PC-9 (cell line): ENCODE data around the gene ERCC2. TPM values are rescaled to one million over a fixed set of nuclear protein-coding genes. Genes with fewer than 3 reads are reported as not detected.

Source experiments
- BruUV-seq: library from RNA; stranded (reverse); fragments of 400-500 nt; replicated peaks from 2 replicates; lab custom pipeline; 2021; lab: Mats Ljungman, UMichigan
- CTCF ChIA-PET: fragments of 300-600 bp; sonication (Branson Sonifier 250); formaldehyde crosslinking; loops from one replicate; lab custom pipeline; 2022; ENCODE audit warnings: antibody characterized with exemption; lab: Charles Lee
- POLR2A ChIA-PET: fragments of 300-600 bp; sonication (Branson Sonifier 250); formaldehyde crosslinking; loops from one replicate; lab custom pipeline; 2022; ENCODE audit warnings: antibody characterized with exemption; ENCODE audit not compliant: unreplicated experiment; lab: Charles Lee
- DNase-seq, 2 experiments: peaks; one replicate each; pipeline versions ENCODE4 v3.0.0 to v3.0.0-alpha.2; 2015 to 2022; ENCODE audit warnings: mixed read lengths in 1 of 2
- H2AFZ ChIP-seq: fragments of 200-600 bp; sonication (generic); 2 replicates; pipeline ENCODE4 v1.8.1; 2017; ENCODE audit warnings: antibody characterized with exemption
- H3F3A ChIP-seq: fragments of 200-600 bp; sonication (generic); 2 replicates; pipeline ENCODE4 v1.8.1; 2017; ENCODE audit warnings: antibody characterized with exemption, mild to moderate bottlenecking, low read depth; ENCODE audit not compliant: insufficient read depth
- H3K27ac ChIP-seq: fragments of 200-600 bp; sonication (generic); 2 replicates; pipeline ENCODE4 v1.6.1; 2016; ENCODE audit warnings: mixed run types
- H3K27me3 ChIP-seq: fragments of 200-600 bp; sonication (generic); 2 replicates; pipeline ENCODE4 v1.6.1; 2016; ENCODE audit warnings: low read depth, mixed run types; ENCODE audit not compliant: insufficient read depth
- H3K36me3 ChIP-seq: fragments of 200-600 bp; sonication (generic); 2 replicates; pipeline ENCODE4 v1.6.1; 2016; ENCODE audit warnings: low read depth, mixed run types
- H3K4me1 ChIP-seq: fragments of 200-600 bp; sonication (generic); replicated peaks from 2 replicates; pipeline ENCODE4 v1.6.1; 2016; ENCODE audit warnings: mixed run types; ENCODE audit not compliant: insufficient read depth
- H3K4me2 ChIP-seq: fragments of 200-600 bp; sonication (generic); 2 replicates; pipeline ENCODE4 v1.6.1; 2017; ENCODE audit warnings: mixed run types
- H3K4me3 ChIP-seq: fragments of 200-600 bp; sonication (generic); 2 replicates; pipeline ENCODE4 v1.6.1; 2016; ENCODE audit warnings: mixed run types
- H3K79me2 ChIP-seq: fragments of 200-600 bp; sonication (generic); 2 replicates; pipeline ENCODE4 v1.6.1; 2017; ENCODE audit warnings: low read depth, mixed run types
- H3K9me2 ChIP-seq: fragments of 200-600 bp; sonication (generic); 2 replicates; pipeline ENCODE4 v1.8.1; 2017; ENCODE audit warnings: mild to moderate bottlenecking; ENCODE audit not compliant: insufficient read depth
- H3K9me3 ChIP-seq: fragments of 200-600 bp; sonication (generic); 2 replicates; pipeline ENCODE4 v1.8.1; 2016; ENCODE audit warnings: low read depth; ENCODE audit not compliant: insufficient read depth
- H4K20me1 ChIP-seq: fragments of 200-600 bp; sonication (generic); 2 replicates; pipeline ENCODE4 v1.8.1; 2017; ENCODE audit not compliant: insufficient read depth
- CTCF ChIP-seq: fragments of 200-600 bp; sonication (generic); conservative IDR thresholded peaks from 2 replicates; pipeline ENCODE4 v1.6.1; 2017; ENCODE audit warnings: mixed run types, antibody characterized with exemption, mild to moderate bottlenecking, moderate library complexity
- EZH2 ChIP-seq: fragments of 200-600 bp; sonication (generic); IDR thresholded peaks from 2 replicates; pipeline ENCODE4 v1.8.0; 2017; ENCODE audit warnings: antibody characterized with exemption, low read depth
- intact Hi-C: fragments of 100-400 bp; cut with micrococcal nuclease; formaldehyde crosslinking; loops from one replicate; pipeline ENCODE4 v1.10.0; 2022; ENCODE audit not compliant: unreplicated experiment
- total RNA-seq: library from RNA; stranded (reverse); gene quantifications from 2 replicates; pipeline ENCODE4 v1.2.3, GENCODE V29; 2021

ERCC2 gene
- total RNA-seq, 1 experiment from 2014 or later, result 33.1 TPM

- POLR2A ChIA-PET, result interaction anchor here (1.3 kb wide), 1 partner anchor 306 kb away, joined by 3 read pairs; no protein-coding TSS in a partner anchor
Measured at GRCh38 chr19:45368127-45368526, 2.2 kb downstream of the ERCC2 start.

GRCh38 chr19:45364696-45365095 is 5.7 kb downstream of the ERCC2 start:
- H3K4me3 ChIP-seq, result no peak overlapping the region
- DNase-seq, result peak in 1 of 2 experiments; percentile 63
- TF ChIP-seq CTCF (no peak), EZH2 (no peak)
- H3K4me2 ChIP-seq, result no peak overlapping the region
- no peaks in the 10 kb centered on the region for H3K9me3 ChIP-seq
- no peaks in the 10 kb centered on the region for H3K9me2 ChIP-seq
- H3K27ac ChIP-seq, result no peak overlapping the region
- H3K79me2 ChIP-seq, result peaks cover 8% of the 10 kb centered on the region; the same call in 1 of the 2 replicates
- no TSS peak for BruUV-seq
- H3K36me3 ChIP-seq, result no peaks in the 10 kb centered on the region
- H3K27me3 ChIP-seq, result no peaks in the 10 kb centered on the region
- no peaks in the 10 kb centered on the region; the same call in 1 of the 2 replicates for H3F3A ChIP-seq
- ChIA-PET CTCF (no interaction called here), POLR2A (no interaction called here)
- intact Hi-C loops, result no loop called here
- no peak overlapping the region for H2AFZ ChIP-seq
- H3K4me1 ChIP-seq, result 0 out of 2 replicates have a peak, but pooled peaks cover 10% of the 10 kb centered on the region
- no peaks in the 10 kb centered on the region; the same call in 1 of the 2 replicates for H4K20me1 ChIP-seq

More at GRCh38 chr19:45368127-45368526, 2.2 kb downstream of the ERCC2 start:
- BruUV-seq, result no TSS peak
- Histone ChIP-seq H3K9me2 (no peaks in the 10 kb centered on the region), H4K20me1 (no peaks in the 10 kb centered on the region), H3K4me1 (peaks cover 16% of the 10 kb centered on the region; the same call in 1 of the 2 replicates), H3K36me3 (no peaks in the 10 kb centered on the region), H3K4me2 (no peak overlapping the region), H3K27me3 (no peaks in the 10 kb centered on the region), H3F3A (peaks cover 4% of the 10 kb centered on the region), H3K79me2 (peaks cover 12% of the 10 kb centered on the region; the same call in 1 of the 2 replicates), H2AFZ (no peak overlapping the region), H3K4me3 (no peak overlapping the region), H3K9me3 (no peaks in the 10 kb centered on the region), H3K27ac (no peak overlapping the region)
- CTCF ChIA-PET, result no interaction called here
- intact Hi-C loops, result no loop called here
- TF ChIP-seq CTCF (no peak), EZH2 (no peak)
- no peak for DNase-seq

GRCh38 chr19:45363861-45364459 is 6.4 kb downstream of the ERCC2 start:
- ChIA-PET CTCF (no interaction called here), POLR2A (no interaction called here)
- H3K79me2 ChIP-seq, result 0 out of 2 replicates have a peak, but pooled peaks cover under 1% of the 10 kb centered on the region
- no peaks in the 10 kb centered on the region for H3K27me3 ChIP-seq
- TF ChIP-seq CTCF (no peak), EZH2 (no peak)
- no peak for DNase-seq
- no peaks in the 10 kb centered on the region; the same call in 1 of the 2 replicates for H4K20me1 ChIP-seq
- no peak overlapping the region for H2AFZ ChIP-seq
- H3K27ac ChIP-seq, result no peak overlapping the region
- no peaks in the 10 kb centered on the region for H3K36me3 ChIP-seq
- H3K4me1 ChIP-seq, result 0 out of 2 replicates have a peak, but pooled peaks cover 6% of the 10 kb centered on the region
- no peak overlapping the region for H3K4me3 ChIP-seq
- H3K9me2 ChIP-seq, result no peaks in the 10 kb centered on the region
- no TSS peak for BruUV-seq
- intact Hi-C loops, result no loop called here
- H3K9me3 ChIP-seq, result no peaks in the 10 kb centered on the region
- no peak overlapping the region for H3K4me2 ChIP-seq
- no peaks in the 10 kb centered on the region; the same call in 1 of the 2 replicates for H3F3A ChIP-seq
